Germinal center (tissue), 1 donor: Measurements from ENCODE around the gene NEUROG2.

Source experiments
- DNase-seq: peaks from one replicate; pipeline ENCODE4 v3.0.0; 2012; ENCODE audit warnings: mixed read lengths, low spot score

NEUROG2 gene

GRCh38 chr4:112521123-112522023 is 5.4 kb upstream of the NEUROG2 start:
- no peak for DNase-seq

- DNase-seq = no peak
These were observed 4.7 kb upstream of the NEUROG2 start for GRCh38 chr4:112520598-112521122.

DNA sequence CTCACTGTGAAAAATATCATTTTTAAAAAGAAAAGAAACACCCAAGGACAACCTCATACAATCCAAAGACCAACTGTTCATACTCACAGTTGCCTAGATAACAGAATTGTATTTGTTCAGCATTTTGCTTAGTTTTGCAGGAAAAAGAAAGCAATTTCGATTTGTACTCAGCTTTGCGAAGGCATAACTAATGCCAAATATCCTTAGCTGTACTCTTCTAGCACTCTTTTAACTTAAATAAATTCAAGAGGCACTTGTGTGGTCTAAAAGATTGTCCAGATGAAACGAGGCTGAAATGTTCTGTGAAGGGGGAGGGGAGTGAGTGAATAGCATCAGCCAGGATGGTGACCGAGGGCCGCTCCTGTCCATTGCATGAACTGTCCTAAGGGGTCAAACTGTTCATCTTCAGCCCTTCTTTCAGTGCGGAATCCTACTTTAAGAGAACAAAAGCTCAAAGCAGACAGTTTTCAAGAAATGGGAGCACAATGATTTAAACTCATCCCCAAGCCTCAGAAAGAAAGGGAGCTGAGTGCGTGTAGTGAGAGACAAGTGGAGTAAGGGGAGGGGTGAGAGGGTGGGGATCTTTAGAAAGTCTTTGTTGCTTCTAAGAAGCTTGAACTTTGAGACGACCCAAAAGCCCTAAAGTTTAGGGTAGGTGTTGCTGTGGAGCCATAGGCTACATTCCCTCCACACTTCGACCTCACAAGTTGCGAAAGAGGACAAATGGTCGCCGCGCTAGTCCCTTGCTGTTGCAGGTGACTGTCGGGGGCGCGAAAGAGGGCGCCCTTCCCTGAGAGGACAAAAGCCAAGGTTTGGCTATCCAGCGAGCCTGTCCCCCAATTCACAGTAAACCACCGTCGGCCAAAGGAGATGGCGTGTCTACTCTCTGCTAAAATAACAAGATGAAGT is 4.0 kb upstream of the NEUROG2 start:
- no peak for DNase-seq

DNA sequence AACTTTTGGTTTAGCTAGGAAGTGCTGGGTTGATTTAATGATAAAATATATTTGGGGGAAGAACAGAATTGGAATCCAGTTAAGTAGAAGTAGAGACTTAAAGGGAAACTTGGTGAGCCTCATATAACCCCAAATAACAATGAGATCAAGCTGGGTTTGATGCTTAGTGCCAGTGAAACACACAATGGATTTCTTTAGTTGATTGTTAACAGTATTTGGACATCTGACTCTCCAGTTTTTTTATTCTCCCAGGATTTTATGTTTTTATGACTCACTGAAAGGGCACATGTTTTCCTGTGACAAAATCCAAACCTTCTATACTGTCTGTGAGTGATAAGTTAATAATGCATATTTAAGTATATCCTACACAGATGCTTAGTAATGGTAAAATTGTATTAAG is 2.7 kb upstream of the NEUROG2 start:
- DNase-seq = no peak

DNA sequence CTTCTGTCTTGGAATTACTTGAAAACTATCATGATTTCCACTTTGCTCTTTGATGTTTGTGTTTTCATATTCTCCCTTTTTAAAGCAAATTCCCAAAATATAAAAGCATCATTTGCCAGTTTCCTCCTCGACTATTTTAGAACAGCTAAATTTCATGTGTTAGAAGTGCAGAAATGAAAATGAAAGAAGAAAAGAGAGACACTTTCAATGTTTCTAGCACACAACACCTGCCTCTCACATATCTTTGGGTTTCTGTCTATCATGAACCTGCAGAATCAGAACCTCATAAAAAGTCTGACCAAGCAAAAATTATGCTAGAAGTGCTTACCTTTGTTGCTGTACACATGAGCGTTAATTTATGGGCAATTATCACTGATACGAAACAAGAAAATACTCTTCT is 1.9 kb upstream of the NEUROG2 start:
- DNase-seq = no peak

- DNase-seq = peak; percentile 39
These were observed 1.2 kb upstream of the NEUROG2 start for GRCh38 chr4:112517067-112517634.

- DNase-seq = peak; percentile 56
These were observed 589 bp upstream of the NEUROG2 start for GRCh38 chr4:112516471-112517066.

DNA sequence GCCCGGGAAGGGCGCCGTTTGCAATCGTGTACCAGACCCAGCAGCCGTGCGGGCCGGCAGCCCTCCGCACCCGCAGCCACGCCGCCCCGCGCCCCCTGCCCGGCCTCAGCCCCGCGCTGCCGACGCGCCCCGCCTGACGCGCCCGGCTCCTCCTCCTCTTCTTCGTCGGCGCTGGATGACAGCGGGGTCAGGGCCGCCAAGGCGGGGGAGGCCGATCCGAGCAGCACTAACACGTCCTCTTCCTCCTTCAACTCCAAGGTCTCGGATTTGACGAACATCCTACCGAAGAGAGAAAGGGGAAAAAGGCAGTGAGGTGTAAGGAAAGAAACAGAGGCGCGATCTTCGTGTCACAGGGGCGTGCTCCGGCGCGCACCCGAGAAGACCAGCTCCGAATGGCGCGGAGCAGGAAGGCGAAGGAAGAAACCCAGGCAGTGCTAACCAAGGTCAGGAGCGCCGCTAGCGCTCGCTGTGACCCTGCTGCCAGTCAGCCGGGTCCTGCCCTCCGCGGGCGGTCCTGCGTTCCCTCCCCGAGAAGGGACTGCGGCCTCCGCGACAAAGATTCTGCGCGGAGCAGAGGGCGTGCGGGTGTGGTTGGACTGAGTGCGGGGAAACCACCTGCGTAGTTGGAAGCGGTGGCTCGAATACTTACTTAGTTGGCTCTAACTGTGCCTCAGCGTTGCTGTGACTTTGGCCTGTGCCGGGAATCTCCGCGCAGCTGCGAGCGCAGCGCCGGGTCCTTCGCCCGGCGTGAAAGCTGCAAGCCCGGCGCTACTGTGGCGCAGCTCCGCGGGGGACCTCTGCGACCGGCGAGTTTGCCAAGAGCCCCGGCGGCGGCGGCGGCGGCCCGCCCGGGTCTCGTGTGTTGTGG is 548 bp downstream of the NEUROG2 start:
- DNase-seq = peak; percentile 51

DNA sequence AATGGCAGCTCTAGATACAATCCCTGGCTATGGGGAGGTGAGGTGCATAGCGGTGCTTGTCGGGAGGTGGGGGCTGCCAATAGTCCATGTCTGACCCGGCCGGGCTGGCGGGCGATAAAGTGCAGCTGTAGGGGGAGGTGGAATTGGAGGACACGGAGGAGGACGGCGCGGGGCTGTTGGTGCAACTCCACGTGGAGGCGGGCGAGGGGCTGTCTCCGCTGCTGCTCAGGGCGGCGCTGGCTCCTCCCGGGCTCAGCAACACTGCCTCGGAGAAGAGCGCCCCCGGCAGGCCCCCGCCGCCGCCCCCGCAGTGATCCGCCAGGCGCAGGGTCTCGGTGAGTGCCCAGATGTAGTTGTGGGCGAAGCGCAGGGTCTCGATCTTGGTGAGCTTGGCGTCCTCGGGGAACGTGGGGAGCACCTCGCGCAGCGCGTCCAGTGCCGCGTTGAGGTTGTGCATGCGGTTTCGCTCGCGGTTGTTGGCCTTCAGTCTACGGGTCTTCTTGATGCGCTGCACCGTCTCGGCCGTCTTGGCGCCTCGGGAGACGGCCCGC is 1.3 kb downstream of the NEUROG2 start:
- DNase-seq = no peak

DNA sequence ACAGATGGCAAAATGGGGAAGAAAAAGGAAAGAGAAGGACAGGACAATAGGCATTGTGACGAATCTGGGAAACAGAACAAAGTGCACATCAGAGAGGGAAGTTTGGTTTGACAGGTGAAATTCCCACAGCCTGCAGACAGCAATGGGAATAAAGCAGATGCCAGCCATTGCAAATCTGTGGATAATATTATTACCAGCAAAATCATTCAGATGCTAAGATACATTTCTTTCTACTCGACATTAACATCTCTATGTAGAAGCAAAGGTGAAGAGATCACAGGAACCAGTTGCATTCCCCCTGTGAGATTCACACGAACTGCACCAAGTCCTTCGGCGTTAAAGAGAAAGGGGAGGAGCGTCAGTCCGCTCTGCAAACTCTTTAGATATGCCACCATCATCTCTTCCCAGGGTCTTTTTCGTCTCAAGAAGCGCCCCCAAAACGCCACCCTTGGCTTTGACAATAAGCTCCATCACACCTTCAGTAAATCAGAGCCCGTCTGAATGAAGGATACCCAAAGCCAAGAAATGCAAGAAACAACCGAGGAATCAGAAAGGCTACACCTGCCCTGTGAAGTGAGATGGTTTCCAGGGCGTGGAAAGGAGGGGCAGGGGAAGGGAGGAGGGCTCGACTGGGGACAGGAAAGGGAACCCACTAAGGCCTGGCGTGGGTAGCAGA is 1.9 kb downstream of the NEUROG2 start:
- DNase-seq = no peak

GRCh38 chr4:112511803-112512118 is 4.2 kb downstream of the NEUROG2 start:
- no peak for DNase-seq

DNA sequence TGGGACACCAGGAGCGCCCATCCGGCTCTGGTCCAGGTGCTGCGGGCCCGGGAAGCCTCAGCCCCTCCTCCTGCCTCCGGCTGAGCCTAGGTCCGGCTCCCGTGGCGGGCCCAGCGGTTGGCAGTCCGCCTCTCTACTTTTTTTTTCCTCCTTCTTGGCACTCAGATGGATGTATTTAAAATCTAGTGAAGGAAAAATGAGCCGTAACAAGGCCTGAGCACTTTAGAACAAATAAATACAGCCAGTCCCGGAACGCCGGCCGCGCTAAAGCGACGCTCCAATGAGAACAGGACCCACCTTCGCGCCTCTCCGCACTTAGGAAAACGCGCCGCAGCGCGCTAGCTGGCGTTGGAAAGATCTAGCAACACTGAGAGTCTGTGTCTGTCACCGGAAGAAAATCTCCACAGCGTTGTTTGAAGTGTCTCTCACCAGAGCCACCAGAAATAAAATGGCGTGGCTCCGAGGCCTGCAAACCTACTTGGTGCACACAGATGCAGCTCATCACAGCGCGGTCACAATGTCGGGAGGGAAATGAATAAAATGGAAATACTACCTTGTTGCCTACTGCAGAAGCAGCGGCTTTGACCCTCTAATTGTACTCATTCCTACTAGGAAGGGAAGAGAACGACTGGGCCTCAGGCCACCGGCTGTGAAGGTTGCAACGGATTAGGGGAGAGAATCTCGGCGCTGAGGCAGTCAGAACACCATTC is 4.7 kb downstream of the NEUROG2 start:
- DNase-seq = no peak

GRCh38 chr4:112510291-112511092 is 5.5 kb downstream of the NEUROG2 start:
- DNase-seq = no peak

DNA sequence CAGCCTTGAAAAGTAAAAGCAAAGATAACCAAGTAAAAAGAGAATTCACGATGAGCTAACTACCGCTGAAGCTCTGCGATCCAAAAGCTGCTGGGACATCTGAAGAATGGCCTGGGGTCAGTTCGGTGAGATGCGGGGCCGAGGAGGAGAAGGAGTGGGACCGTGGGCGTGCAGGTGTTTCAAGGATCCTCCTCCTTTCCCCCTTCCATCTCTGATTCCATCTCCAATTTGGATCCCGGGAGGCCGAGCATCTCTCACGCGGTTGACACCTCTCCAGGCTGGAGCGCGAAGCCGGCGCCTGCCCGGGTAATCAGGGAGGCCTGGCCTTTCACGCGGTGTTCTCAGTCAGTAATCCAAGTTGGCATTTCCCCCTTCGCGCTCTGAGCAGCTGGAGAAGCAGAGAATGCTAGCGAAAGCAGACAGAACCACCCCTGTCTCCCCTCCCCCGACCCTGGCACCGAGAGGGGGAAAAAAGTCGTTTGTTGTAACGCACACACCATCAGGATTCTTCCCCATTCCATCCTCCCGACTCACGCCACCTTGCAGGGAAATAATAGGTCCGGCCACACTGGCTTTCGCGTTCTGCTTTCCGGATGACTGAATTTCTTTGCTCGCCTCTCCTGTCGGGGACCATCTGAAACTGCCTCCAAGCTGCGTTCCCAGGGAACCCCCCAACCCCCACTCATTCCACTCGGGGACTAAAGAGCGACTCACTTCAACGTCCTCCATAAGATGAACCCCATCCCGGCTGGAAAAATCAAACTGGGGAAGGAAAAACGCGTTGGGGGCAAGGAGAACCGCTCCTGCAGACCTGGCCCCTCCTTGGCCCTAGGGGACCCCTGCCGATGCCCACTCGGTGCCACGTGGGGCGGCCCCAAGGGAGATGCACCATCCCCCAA is 6.5 kb downstream of the NEUROG2 start:
- no peak for DNase-seq

GRCh38 chr4:112508356-112508755 is 7.6 kb downstream of the NEUROG2 start:
- no peak for DNase-seq

GRCh38 chr4:112504807-112505206 is 11.2 kb downstream of the NEUROG2 start:
- no peak for DNase-seq

GRCh38 chr4:112502871-112503270 is 13.1 kb downstream of the NEUROG2 start:
- DNase-seq = no peak

DNA sequence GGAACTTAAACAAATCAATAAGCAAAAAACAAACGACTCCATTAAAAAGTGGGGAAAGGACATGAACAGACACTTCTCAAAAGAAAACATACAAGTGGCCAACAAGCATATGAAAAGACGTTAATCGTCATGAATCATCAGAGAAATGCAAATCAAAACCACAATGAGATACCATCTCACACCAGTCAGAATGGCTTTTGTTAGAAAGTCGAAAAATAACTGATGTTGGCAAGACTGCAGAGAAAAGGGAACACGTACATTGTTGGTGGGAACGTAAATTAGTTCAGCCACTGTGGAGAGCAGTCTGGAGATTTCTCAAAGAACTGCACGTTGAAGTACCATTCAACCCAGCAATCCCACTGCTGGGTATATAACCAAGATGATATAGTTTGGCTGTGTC is 23.7 kb downstream of the NEUROG2 start:
- DNase-seq = no peak
